Measurements from ENCODE around the gene TOR1B.
"Not testable (repeated sequence)": the region's sequence is repeated elsewhere in the genome, so short reads cannot be mapped to it uniquely, and the experiment has no call there.

DNA sequence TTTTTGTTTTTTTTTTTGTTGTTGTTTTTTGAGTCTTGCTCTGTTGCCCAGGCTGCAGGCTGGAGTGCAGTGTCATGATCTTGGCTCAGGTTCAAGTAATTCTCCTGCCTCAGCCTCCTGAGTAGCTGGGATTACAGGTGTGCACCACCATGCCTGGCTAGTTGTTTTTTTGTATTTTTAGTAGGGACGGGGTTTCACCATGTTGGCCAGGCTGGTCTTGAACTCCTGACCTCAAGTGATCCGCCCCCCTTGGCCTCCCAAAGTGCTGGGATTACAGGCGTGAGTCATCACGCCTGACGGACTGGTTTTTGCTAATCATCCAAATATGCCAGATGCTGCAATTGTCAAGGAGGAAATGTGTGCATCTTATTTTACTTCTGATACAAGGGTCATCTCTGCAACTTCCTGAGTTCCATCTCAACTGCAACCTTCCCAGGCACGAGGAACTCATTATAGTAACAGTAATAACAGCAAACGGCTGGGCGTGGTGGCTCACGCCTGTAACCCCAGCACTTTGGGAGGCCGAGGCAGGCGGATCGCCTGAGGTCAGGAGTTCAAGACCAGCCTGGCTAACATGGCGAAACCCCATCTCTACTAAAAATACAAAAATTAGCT, 40.5 kb upstream of the TOR1B start:
- TF ChIP-seq, protein P1, sequence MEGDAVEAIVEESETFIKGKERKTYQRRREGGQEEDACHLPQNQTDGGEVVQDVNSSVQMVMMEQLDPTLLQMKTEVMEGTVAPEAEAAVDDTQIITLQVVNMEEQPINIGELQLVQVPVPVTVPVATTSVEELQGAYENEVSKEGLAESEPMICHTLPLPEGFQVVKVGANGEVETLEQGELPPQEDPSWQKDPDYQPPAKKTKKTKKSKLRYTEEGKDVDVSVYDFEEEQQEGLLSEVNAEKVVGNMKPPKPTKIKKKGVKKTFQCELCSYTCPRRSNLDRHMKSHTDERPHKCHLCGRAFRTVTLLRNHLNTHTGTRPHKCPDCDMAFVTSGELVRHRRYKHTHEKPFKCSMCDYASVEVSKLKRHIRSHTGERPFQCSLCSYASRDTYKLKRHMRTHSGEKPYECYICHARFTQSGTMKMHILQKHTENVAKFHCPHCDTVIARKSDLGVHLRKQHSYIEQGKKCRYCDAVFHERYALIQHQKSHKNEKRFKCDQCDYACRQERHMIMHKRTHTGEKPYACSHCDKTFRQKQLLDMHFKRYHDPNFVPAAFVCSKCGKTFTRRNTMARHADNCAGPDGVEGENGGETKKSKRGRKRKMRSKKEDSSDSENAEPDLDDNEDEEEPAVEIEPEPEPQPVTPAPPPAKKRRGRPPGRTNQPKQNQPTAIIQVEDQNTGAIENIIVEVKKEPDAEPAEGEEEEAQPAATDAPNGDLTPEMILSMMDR (IDR thresholded peaks at IDR 0.05) = not testable (repeated sequence)
- TF ChIP-seq EZH2 (IDR thresholded peaks at IDR 0.05; ENCODE audit: borderline replicate concordance, insufficient read depth, low read depth, low read length, poor library complexity, severe bottlenecking) = not testable (repeated sequence)
